OCI-LY7 (cell line): ENCODE measurements around the gene SPECC1L. TPM values are rescaled to one million over a fixed set of nuclear protein-coding genes. Genes with fewer than 3 reads are reported as not detected.
"Not testable (repeated sequence)": the region's sequence is repeated elsewhere in the genome, so short reads cannot be mapped to it uniquely, and the experiment has no call there.

Source experiments
- BruUV-seq: library from RNA; stranded (reverse); fragments of 400-500 nt; replicated peaks from 2 replicates; lab custom pipeline; 2021; lab: Mats Ljungman, UMichigan
- CTCF ChIA-PET: fragments of 300-600 bp; sonication (Branson Sonifier 250); formaldehyde crosslinking; loops from one replicate; lab custom pipeline; 2022; ENCODE audit warnings: antibody characterized with exemption; ENCODE audit not compliant: unreplicated experiment; lab: Charles Lee
- POLR2A ChIA-PET: fragments of 300-600 bp; sonication (Branson Sonifier 250); formaldehyde crosslinking; loops from one replicate; lab custom pipeline; 2022; ENCODE audit warnings: antibody characterized with exemption; lab: Charles Lee
- DNase-seq: peaks from one replicate; pipeline ENCODE4 v3.0.0-alpha.2; 2015; ENCODE audit warnings: low spot score
- H2AFZ ChIP-seq: fragments of 200-600 bp; sonication (generic), shearing (Covaris generic); 2 replicates; pipeline ENCODE4 v1.6.1; 2014; ENCODE audit warnings: mild to moderate bottlenecking, antibody characterized with exemption, low read length, moderate library complexity
- H3K27ac ChIP-seq: fragments of 200-600 bp; sonication (generic); 2 replicates; pipeline ENCODE4 v1.5.1; 2014; ENCODE audit warnings: mixed run types, low read depth, mild to moderate bottlenecking, moderate library complexity, low read length, inconsistent platforms; ENCODE audit not compliant: poor library complexity, severe bottlenecking
- H3K36me3 ChIP-seq: fragments of 200-600 bp; sonication (generic); 2 replicates; pipeline ENCODE4 v1.6.1; 2014; ENCODE audit warnings: mild to moderate bottlenecking, antibody characterized with exemption, low read length, moderate library complexity, mixed read lengths; ENCODE audit not compliant: insufficient read depth
- H3K4me1 ChIP-seq: fragments of 200-600 bp; sonication (generic); 2 replicates; pipeline ENCODE4 v1.5.1; 2014; ENCODE audit warnings: mild to moderate bottlenecking, low read length; ENCODE audit not compliant: insufficient read depth, poor library complexity, severe bottlenecking
- H3K4me2 ChIP-seq: fragments of 200-600 bp; sonication (generic); 2 replicates; pipeline ENCODE4 v1.6.1; 2014; ENCODE audit warnings: mild to moderate bottlenecking, low read length
- H3K4me3 ChIP-seq: fragments of 200-600 bp; sonication (generic); 2 replicates; pipeline ENCODE4 v1.5.1; 2014; ENCODE audit warnings: mild to moderate bottlenecking, low read depth, low read length; ENCODE audit not compliant: poor library complexity, severe bottlenecking
- H3K79me2 ChIP-seq: fragments of 200-600 bp; sonication (generic); 2 replicates; pipeline ENCODE4 v1.6.1; 2016; ENCODE audit warnings: low read depth, mild to moderate bottlenecking, low read length, moderate library complexity, mixed read lengths; ENCODE audit not compliant: insufficient read depth
- H3K9me2 ChIP-seq: fragments of 200-600 bp; sonication (generic); 2 replicates; pipeline ENCODE4 v1.6.1; 2016; ENCODE audit warnings: mild to moderate bottlenecking, low read length, mixed read lengths; ENCODE audit not compliant: insufficient read depth
- H3K9me3 ChIP-seq: fragments of 200-600 bp; sonication (generic); 2 replicates; pipeline ENCODE4 v1.6.1; 2014; ENCODE audit warnings: mild to moderate bottlenecking, mixed run types, low read length, mixed read lengths
- H4K20me1 ChIP-seq: fragments of 200-600 bp; sonication (generic); 2 replicates; pipeline ENCODE4 v1.6.1; 2014; ENCODE audit warnings: mild to moderate bottlenecking, antibody characterized with exemption, low read length, moderate library complexity, mixed read lengths; ENCODE audit not compliant: insufficient read depth
- CTCF ChIP-seq: fragments of 200-600 bp; sonication (generic); conservative IDR thresholded peaks from 2 replicates; pipeline ENCODE4 v1.5.1; 2014; ENCODE audit warnings: mild to moderate bottlenecking, antibody characterized with exemption, low read length, moderate library complexity, mixed read lengths
- EZH2phosphoT487 ChIP-seq: fragments of 200-600 bp; sonication (generic); IDR thresholded peaks from 2 replicates; pipeline ENCODE4 v1.6.1; 2018; ENCODE audit warnings: low read depth, borderline replicate concordance, mild to moderate bottlenecking, mixed run types, antibody characterized with exemption, low read length, moderate library complexity, mixed read lengths
- intact Hi-C: fragments of 100-400 bp; cut with micrococcal nuclease; formaldehyde crosslinking; loops from one replicate; pipeline ENCODE4 v1.10.0; 2022; ENCODE audit not compliant: unreplicated experiment
- total RNA-seq, 2 experiments: library from RNA; depleted of rRNA in 1 of 2; stranded (reverse); fragments of >200 nt in 1 of 2; shearing (Covaris generic) in 1 of 2; gene quantifications; 2 replicates each; pipeline ENCODE4 v1.2.3, GENCODE V29; 2014 to 2022

The SPECC1L gene
- total RNA-seq, 2 experiments from 2014 or later: 47.0 to 66.2 TPM

- Histone ChIP-seq H4K20me1 (no peaks in the 10 kb centered on the region), H3K4me1 (peaks cover 21% of the 10 kb centered on the region), H3K27ac (no peak overlapping the region), H3K36me3 (no peaks in the 10 kb centered on the region), H3K4me3 (no peak overlapping the region), H3K9me3 (no peaks in the 10 kb centered on the region), H3K4me2 (no peak overlapping the region), H3K9me2 (no peaks in the 10 kb centered on the region), H2AFZ (no peak overlapping the region), H3K79me2 (no peaks in the 10 kb centered on the region)
- intact Hi-C loops: loop anchor here (2.0 to 10.0 kb wide), 2 partner anchors 58 to 262 kb away; partner anchors contain the start of gene GSTT2
- TF ChIP-seq CTCF (no peak), EZH2phosphoT487 (no peak)
- CTCF ChIA-PET: interaction anchor here (0.6 to 1.0 kb wide), 4 partner anchors 16 to 658 kb away, joined by 3 to 4 read pairs (median 3); partner anchors contain the start of gene SLC2A11
- POLR2A ChIA-PET: no interaction called here
- BruUV-seq: no TSS peak
- no peak for DNase-seq
Measured at GRCh38 chr22:24247011-24247507, 23.6 kb upstream of the SPECC1L start.

GRCh38 chr22:24247564-24248344 is 22.9 kb upstream of the SPECC1L start:
- no peaks in the 10 kb centered on the region for H3K9me3 ChIP-seq
- POLR2A ChIA-PET: no interaction called here
- TF ChIP-seq EZH2phosphoT487 (no peak), CTCF (peak; percentile 78)
- no TSS peak for BruUV-seq
- H3K4me2 ChIP-seq: no peak overlapping the region
- H3K9me2 ChIP-seq: no peaks in the 10 kb centered on the region
- H3K79me2 ChIP-seq: no peaks in the 10 kb centered on the region
- H3K36me3 ChIP-seq: no peaks in the 10 kb centered on the region
- DNase-seq: peak; percentile 64
- peaks cover 14% of the 10 kb centered on the region for H3K4me1 ChIP-seq
- no peaks in the 10 kb centered on the region for H4K20me1 ChIP-seq
- intact Hi-C loops: loop anchor here (2.0 to 10.0 kb wide), 2 partner anchors 59 to 263 kb away; partner anchors contain the start of gene GSTT2
- CTCF ChIA-PET: interaction anchor here (0.6 to 1.0 kb wide), 4 partner anchors 17 to 659 kb away, joined by 3 to 4 read pairs (median 3); partner anchors contain the start of gene SLC2A11
- H3K27ac ChIP-seq: no peak overlapping the region
- no peak overlapping the region for H3K4me3 ChIP-seq
- H2AFZ ChIP-seq: no peak overlapping the region

- DNase-seq, H3K9me2 ChIP-seq, H3K4me1 ChIP-seq, H3K27ac ChIP-seq, H4K20me1 ChIP-seq, H3K9me3 ChIP-seq, BruUV-seq, H2AFZ ChIP-seq, POLR2A ChIA-PET, H3K4me3 ChIP-seq, H3K4me2 ChIP-seq, H3K36me3 ChIP-seq, CTCF ChIA-PET, H3K79me2 ChIP-seq: not testable (repeated sequence)
- intact Hi-C loops: loop anchor here (10.0 kb wide), 1 partner anchor 264 kb away; the partner anchor contains the start of gene GSTT2
Measured at GRCh38 chr22:24248611-24249010, 22.0 kb upstream of the SPECC1L start.

GRCh38 chr22:24249413-24249812 is 21.2 kb upstream of the SPECC1L start:
- intact Hi-C loops: loop anchor here (10.0 kb wide), 1 partner anchor 265 kb away; the partner anchor contains the start of gene GSTT2
- H3K79me2 ChIP-seq, H3K27ac ChIP-seq, H3K4me1 ChIP-seq, H3K4me2 ChIP-seq, H4K20me1 ChIP-seq, POLR2A ChIA-PET, BruUV-seq, H3K36me3 ChIP-seq, H3K9me3 ChIP-seq, H3K9me2 ChIP-seq, DNase-seq, H3K4me3 ChIP-seq, CTCF ChIA-PET, H2AFZ ChIP-seq: not testable (repeated sequence)
